Hepatocyte (in vitro differentiated cells): ENCODE measurements around the gene PRKRA. TPM values are rescaled to one million over a fixed set of nuclear protein-coding genes. Genes with fewer than 3 reads are reported as not detected.
"Not testable (repeated sequence)": the region's sequence is repeated elsewhere in the genome, so short reads cannot be mapped to it uniquely, and the experiment has no call there.

Source experiments
- DNase-seq: peaks from one replicate; pipeline ENCODE4 v3.0.0-alpha.2; 2016; ENCODE audit warnings: low spot score
- H2AFZ ChIP-seq: fragments of 200-600 bp; sonication (generic); 2 replicates; pipeline ENCODE4 v1.6.0; 2016; ENCODE audit warnings: antibody characterized with exemption, mild to moderate bottlenecking
- H3K27ac ChIP-seq: fragments of 200-600 bp; sonication (generic); 2 replicates; pipeline ENCODE4 v1.5.1; 2016; ENCODE audit warnings: mild to moderate bottlenecking
- H3K27me3 ChIP-seq: fragments of 200-600 bp; sonication (generic); 2 replicates; pipeline ENCODE4 v1.6.1; 2016
- H3K36me3 ChIP-seq: fragments of 200-600 bp; sonication (generic); replicated peaks from 2 replicates; pipeline ENCODE4 v1.5.1; 2016; ENCODE audit warnings: low read depth; ENCODE audit not compliant: insufficient read depth
- H3K4me1 ChIP-seq: fragments of 200-600 bp; sonication (generic); 2 replicates; pipeline ENCODE4 v1.5.1; 2016; ENCODE audit warnings: mild to moderate bottlenecking, moderate library complexity; ENCODE audit not compliant: insufficient read depth
- H3K4me2 ChIP-seq: fragments of 200-600 bp; sonication (generic); 2 replicates; pipeline ENCODE4 v1.6.0; 2016
- H3K4me3 ChIP-seq: fragments of 200-600 bp; sonication (generic); 2 replicates; pipeline ENCODE4 v1.5.1; 2016; ENCODE audit warnings: mild to moderate bottlenecking
- H3K79me2 ChIP-seq: fragments of 200-600 bp; sonication (generic); 2 replicates; pipeline ENCODE4 v1.6.0; 2017; ENCODE audit warnings: mild to moderate bottlenecking
- H3K9me2 ChIP-seq: fragments of 200-600 bp; sonication (generic); replicated peaks from 2 replicates; pipeline ENCODE4 v1.6.0; 2017; ENCODE audit warnings: mild to moderate bottlenecking; ENCODE audit not compliant: insufficient read depth
- H3K9me3 ChIP-seq: fragments of 200-600 bp; sonication (generic); 2 replicates; pipeline ENCODE4 v1.5.1; 2016; ENCODE audit warnings: low read depth, mild to moderate bottlenecking
- H4K20me1 ChIP-seq: fragments of 200-600 bp; sonication (generic); 2 replicates; pipeline ENCODE4 v1.6.0; 2016; ENCODE audit warnings: mild to moderate bottlenecking; ENCODE audit not compliant: insufficient read depth, poor library complexity, severe bottlenecking
- CTCF ChIP-seq: fragments of 200-600 bp; sonication (generic); IDR thresholded peaks from 2 replicates; pipeline ENCODE4 v1.5.1; 2016; ENCODE audit warnings: antibody characterized with exemption, mild to moderate bottlenecking; ENCODE audit not compliant: poor library complexity
- EZH2 ChIP-seq: fragments of 200-600 bp; sonication (generic); IDR thresholded peaks from 2 replicates; pipeline ENCODE4 v1.6.1; 2016; ENCODE audit warnings: antibody characterized with exemption, mild to moderate bottlenecking, borderline replicate concordance
- EZH2phosphoT487 ChIP-seq: fragments of 200-600 bp; sonication (generic); IDR thresholded peaks from one replicate; pipeline ENCODE4 v1.6.1; 2018; ENCODE audit warnings: antibody characterized with exemption, mild to moderate bottlenecking, low read depth, moderate library complexity; ENCODE audit not compliant: unreplicated experiment, severe bottlenecking
- WGBS: methylation state at CpG from one replicate; pipeline ENCODE4 v1.1.6; 2016; ENCODE audit warnings: low lambda C conversion rate; ENCODE audit errors: missing lambda C conversion rate; 5-methylcytosine and 5-hydroxymethylcytosine counted together
- polyA plus RNA-seq: library from polyadenylated mRNA; unstranded; fragments of >200 nt; fragmentation: Nextera tagmentation; extraction: Ambion mirVana; gene quantifications from 2 replicates; pipeline ENCODE4 v1.2.1, GENCODE V29; 2016
- total RNA-seq: library from RNA; depleted of rRNA; stranded (reverse); fragments of >200 nt; gene quantifications from 2 replicates; pipeline ENCODE4 v1.2.3, GENCODE V29; 2014

The PRKRA gene
- total and polyA plus RNA-seq, 2 experiments from 2014 or later: 33.4 to 53.0 TPM

- H4K20me1 ChIP-seq: no peaks in the 10 kb centered on the region
- no peak for TF ChIP-seq EZH2
- no peak for TF ChIP-seq EZH2phosphoT487
- TF ChIP-seq CTCF: no peak
- no peaks in the 10 kb centered on the region for H3K4me1 ChIP-seq
- no peaks in the 10 kb centered on the region for H3K36me3 ChIP-seq
- H3K9me3 ChIP-seq: no peaks in the 10 kb centered on the region
- H3K9me2 ChIP-seq: no peaks in the 10 kb centered on the region
- H3K27me3 ChIP-seq: no peaks in the 10 kb centered on the region
- no peak overlapping the region for H3K4me3 ChIP-seq
- WGBS: 83% methylated on average over 4 of the region's 4 CpGs
- H3K4me2 ChIP-seq: no peak overlapping the region
- H3K27ac ChIP-seq: no peak overlapping the region
- H3K79me2 ChIP-seq: peaks cover 38% of the 10 kb centered on the region
- no peak overlapping the region for H2AFZ ChIP-seq
- DNase-seq: no peak
These were observed 23.0 kb upstream of the PRKRA start for GRCh38 chr2:178473931-178474330.

GRCh38 chr2:178473373-178473772 is 22.4 kb upstream of the PRKRA start:
- 91% methylated on average over 2 of the region's 2 CpGs for WGBS
- no peak overlapping the region for H3K4me2 ChIP-seq
- H4K20me1 ChIP-seq: no peaks in the 10 kb centered on the region
- TF ChIP-seq CTCF: no peak
- H3K4me1 ChIP-seq: no peaks in the 10 kb centered on the region
- H3K79me2 ChIP-seq: peaks cover 38% of the 10 kb centered on the region
- no peak overlapping the region for H3K4me3 ChIP-seq
- no peak overlapping the region for H2AFZ ChIP-seq
- H3K27me3 ChIP-seq: no peaks in the 10 kb centered on the region
- no peak for DNase-seq
- H3K9me3 ChIP-seq: no peaks in the 10 kb centered on the region
- H3K36me3 ChIP-seq: no peaks in the 10 kb centered on the region
- H3K9me2 ChIP-seq: no peaks in the 10 kb centered on the region
- no peak overlapping the region for H3K27ac ChIP-seq

GRCh38 chr2:178471313-178471712 is 20.3 kb upstream of the PRKRA start:
- H3K4me2 ChIP-seq, H3K9me2 ChIP-seq, H4K20me1 ChIP-seq, DNase-seq, H3K4me3 ChIP-seq, H2AFZ ChIP-seq, H3K36me3 ChIP-seq, H3K9me3 ChIP-seq, H3K27me3 ChIP-seq, H3K4me1 ChIP-seq, H3K27ac ChIP-seq: not testable (repeated sequence)
- WGBS: 98% methylated on average over 5 of the region's 5 CpGs
- peaks cover 24% of the 10 kb centered on the region for H3K79me2 ChIP-seq

GRCh38 chr2:178469219-178469849 is 18.4 kb upstream of the PRKRA start:
- Histone ChIP-seq H3K9me2 (no peaks in the 10 kb centered on the region), H2AFZ (no peak overlapping the region), H3K9me3 (no peaks in the 10 kb centered on the region), H3K4me1 (no peaks in the 10 kb centered on the region), H3K4me2 (no peak overlapping the region), H3K4me3 (no peak overlapping the region), H3K27me3 (no peaks in the 10 kb centered on the region), H3K27ac (no peak overlapping the region), H3K79me2 (peaks cover 10% of the 10 kb centered on the region), H3K36me3 (no peaks in the 10 kb centered on the region), H4K20me1 (no peaks in the 10 kb centered on the region)
- 80% methylated on average over 7 of the region's 7 CpGs for WGBS
- no peak for TF ChIP-seq EZH2phosphoT487
- no peak for TF ChIP-seq CTCF
- no peak for TF ChIP-seq EZH2
- DNase-seq: no peak
